Tibial nerve (tissue), 3 donors: Measurements from ENCODE around the gene MSTO1.
"Not testable (repeated sequence)": the region's sequence is repeated elsewhere in the genome, so short reads cannot be mapped to it uniquely, and the experiment has no call there.

Experiments
- CTCF ChIP-seq, 5 experiments: fragments of 200-600 bp in 3 of 5; fragments of 450-650 bp in 2 of 5; sonication (generic) in 3 of 5; IDR thresholded peaks; one replicate each; pipeline ENCODE4 v1.5.1; 2016 to 2019; ENCODE audit warnings: antibody characterized with exemption in 5 of 5, mild to moderate bottlenecking in 3 of 5, moderate library complexity in 2 of 5
- POLR2A ChIP-seq, 2 donors: fragments of 450-650 bp; IDR thresholded peaks; one replicate each; pipeline ENCODE4 v1.6.1; 2017; ENCODE audit warnings: antibody characterized with exemption in 2 of 2, mild to moderate bottlenecking in 2 of 2, moderate library complexity in 2 of 2

DNA sequence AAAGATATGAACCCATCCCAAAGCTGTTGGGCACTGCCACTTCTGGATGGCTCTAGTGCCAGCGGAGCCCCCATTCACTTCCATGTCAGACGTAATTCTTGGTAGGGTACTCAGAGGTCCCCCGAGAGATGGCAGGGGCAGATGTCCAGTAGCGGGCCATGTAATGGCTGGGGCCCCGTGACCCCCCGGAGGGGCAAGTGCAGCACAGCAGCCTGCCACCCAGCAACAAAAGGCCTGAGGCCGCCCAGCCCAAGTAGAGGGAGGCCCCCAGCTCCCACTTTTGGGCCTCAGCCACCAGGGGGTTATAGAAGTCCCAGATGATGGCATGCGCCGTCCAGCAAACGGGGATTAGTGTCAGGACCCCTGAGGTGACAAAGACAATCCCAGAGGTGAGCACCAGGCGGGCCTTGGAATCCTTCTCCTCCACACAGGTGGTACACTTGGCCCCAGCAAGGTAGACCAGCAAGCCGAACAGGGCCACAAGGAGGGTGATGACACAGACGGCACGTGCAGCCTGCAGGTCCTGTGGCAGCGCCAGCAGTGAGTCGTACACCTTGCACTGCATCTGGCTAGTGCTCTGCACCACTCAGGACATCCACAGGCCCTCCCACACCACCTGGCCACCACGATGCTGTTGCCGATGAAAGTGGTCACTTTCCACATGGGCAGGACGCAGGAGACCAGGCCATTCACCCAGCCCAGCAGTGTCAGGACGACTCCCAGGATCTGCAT, 19.3 kb upstream of the MSTO1 start:
- not testable (repeated sequence) for TF ChIP-seq POLR2A, CTCF (IDR thresholded peaks at IDR 0.05)
